GM19035 (cell line): ENCODE data around the gene SLC22A5.
"Not testable (repeated sequence)": the region's sequence is repeated elsewhere in the genome, so short reads cannot be mapped to it uniquely, and the experiment has no call there.

Source experiments
- ATAC-seq: cut with Tn5 transposase; IDR thresholded peaks from one replicate; pipeline ENCODE4 v1.9.1; 2021; ENCODE audit not compliant: unreplicated experiment

SLC22A5 gene

DNA sequence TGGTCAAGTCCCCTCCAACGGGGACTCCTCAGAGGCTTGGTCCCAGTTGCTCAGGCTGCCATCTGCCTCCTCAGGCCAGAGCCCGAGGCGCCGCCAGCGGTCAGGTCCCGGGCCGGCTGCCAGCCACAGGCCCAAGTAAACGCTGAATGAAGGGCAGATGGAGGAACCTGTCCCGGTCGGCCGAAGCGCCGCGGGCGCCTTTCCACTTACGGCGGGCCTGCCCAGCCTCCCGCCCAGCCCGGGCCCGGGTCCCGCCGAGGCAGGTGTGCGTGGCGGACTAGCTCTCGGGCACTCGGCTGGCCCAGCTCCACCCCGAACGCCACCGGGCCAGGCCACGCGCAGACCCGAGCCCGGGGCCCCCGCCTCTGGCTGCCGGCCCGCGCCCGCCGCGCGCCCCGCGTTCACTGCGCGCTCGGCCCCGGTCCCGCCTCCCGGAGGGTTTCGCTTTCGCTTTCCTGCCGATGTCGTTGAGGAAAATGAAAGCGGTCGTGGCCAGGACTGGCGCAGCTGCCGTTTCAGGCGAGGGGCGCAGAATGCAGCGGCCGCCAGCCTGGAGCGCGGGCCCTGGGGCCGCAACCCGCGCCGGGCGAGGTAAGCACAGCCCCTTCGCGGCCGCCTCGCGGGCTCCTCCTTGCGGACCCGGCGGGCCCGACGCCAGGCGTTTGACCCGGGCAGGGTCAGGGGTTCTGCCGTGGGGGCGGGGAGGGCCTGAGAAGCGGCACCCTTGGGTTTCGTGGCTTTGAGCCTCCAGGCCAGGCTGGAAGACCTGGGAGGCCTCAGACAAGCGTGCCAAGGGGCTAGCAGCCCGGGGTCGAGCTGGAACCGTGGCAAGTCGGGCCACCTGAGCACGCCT is 41.2 kb downstream of the SLC22A5 start:
- ATAC-seq: peak; percentile 62

DNA sequence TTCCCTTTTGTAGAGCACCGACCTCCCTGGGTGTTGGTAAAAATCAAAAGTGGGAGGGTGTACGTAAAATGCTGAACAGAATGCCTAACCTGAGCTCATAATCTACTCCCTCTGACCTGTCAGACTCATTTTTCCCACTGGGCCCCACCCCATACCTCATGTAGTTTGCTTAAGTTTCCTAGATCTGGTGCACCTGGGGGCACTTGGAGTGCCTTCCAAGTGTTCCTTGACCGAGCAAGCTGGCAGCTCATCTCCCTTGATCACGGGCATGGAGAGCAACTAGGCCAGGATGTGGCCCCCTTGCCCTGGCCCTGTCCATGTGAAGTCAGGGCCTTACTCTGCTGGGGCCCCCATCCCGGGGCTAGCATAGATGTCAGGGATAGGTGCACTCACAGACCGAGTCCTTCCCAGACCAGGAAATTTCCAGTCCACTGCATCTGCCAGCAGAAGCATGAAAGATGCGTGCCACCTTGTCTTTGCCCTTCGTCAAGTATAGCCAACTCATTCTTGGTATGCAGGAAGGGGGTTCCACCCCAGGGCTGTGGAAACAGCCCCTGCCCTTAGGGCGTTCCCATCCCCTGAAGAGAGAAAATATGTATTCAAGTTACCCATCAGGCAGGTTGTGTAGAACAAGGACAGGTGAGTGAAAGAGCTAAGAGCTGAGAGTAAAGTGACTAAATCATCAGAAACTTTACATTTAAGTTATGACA is 41.9 kb downstream of the SLC22A5 start:
- ATAC-seq: peak; percentile 4

DNA sequence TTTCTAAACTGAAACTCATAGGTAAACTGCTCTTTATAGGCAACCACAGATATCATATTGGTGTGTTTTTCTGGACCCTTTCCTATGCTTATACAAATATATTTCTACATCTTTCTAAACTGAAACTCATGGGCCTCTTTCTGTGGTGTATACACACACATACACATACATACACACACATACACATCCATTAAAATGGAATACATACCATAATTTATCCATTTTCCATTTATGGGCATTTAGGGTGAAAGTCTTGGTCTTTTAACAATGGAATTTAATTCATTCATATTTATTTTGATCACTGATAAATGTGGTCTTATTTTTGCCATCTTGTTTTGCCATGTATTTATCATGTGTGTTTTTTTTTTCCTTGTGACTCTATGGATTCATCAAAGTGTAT is 44.1 kb downstream of the SLC22A5 start:
- no peak for ATAC-seq

GRCh38 chr5:132414634-132415378 is 45.3 kb downstream of the SLC22A5 start:
- peak; percentile 39 for ATAC-seq

GRCh38 chr5:132415516-132415915 is 46.0 kb downstream of the SLC22A5 start:
- ATAC-seq: not testable (repeated sequence)

DNA sequence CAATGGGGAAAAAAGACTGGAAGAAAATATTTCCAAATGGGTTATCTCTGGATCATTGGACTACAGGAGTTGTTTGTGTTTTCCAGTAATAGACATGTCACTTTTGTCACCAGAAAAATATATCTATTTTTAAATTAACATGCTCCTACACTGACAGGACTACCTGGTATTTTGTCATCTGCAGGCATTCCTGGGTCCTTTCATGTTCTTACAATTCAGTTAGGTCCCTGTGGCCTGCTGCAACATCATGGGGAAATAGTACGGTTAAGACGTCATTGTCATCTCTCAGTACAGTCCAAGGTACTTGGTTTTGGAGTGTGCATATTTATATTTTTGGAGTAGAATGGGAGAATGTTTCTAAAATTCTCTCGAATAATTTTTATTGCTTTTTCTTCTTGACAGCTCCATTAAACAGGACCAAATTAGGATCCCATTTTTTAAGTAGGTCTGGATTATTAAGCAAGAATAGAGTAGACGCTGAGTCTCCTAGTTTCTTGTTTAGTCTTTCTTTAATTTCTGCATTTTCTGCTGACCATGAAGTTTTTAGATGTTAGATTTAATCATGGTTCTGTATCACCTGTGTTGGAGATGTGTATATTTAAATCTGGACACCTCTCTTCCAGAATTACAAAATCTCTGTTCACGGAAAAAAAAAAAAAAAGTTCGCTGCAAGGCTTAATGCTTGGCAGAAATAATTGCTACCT is 46.9 kb downstream of the SLC22A5 start:
- no peak for ATAC-seq

- no peak for ATAC-seq
Measured at GRCh38 chr5:132417010-132417439, 47.5 kb downstream of the SLC22A5 start.

DNA sequence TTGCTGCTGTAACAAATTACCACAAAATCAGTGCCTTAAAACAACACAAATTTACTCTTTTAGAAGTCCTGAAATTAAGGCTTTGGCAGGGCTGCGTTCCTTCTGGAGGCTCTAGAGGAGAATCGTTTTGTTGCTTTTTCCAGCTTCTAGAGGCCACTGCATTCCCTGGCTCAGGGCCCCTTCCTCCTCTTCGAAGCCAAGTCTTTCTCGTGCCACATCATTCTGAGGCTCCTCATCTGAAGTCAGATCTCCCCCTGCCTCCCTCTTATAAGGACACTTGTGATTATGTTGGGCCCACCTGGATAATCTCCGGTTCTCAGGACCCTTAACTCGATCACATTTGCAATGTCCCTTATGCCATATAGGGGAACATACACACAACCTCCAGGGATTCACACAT is 48.0 kb downstream of the SLC22A5 start:
- ATAC-seq: no peak

GRCh38 chr5:132417889-132418485 is 48.5 kb downstream of the SLC22A5 start:
- ATAC-seq: no peak

DNA sequence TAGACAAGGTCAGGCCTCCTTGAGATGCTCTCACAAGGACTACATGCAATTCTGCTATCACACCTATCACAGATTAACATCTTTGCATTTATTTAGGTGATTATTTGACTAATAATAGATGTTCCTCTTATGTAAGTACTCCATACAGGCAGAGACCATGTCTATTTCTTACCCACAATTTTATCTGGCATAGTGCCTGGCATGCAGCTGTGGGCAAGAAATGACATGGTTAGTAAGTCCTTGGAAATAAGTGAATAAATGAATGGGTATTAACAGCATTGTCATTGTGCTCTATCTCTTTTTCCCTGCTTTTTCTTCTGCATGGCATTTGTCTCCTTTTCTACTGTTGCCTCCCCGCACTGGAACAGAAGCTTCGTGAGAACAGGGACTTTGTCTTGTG is 49.4 kb downstream of the SLC22A5 start:
- ATAC-seq: no peak

- ATAC-seq: no peak
Measured at GRCh38 chr5:132419502-132420468, 50.3 kb downstream of the SLC22A5 start.

DNA sequence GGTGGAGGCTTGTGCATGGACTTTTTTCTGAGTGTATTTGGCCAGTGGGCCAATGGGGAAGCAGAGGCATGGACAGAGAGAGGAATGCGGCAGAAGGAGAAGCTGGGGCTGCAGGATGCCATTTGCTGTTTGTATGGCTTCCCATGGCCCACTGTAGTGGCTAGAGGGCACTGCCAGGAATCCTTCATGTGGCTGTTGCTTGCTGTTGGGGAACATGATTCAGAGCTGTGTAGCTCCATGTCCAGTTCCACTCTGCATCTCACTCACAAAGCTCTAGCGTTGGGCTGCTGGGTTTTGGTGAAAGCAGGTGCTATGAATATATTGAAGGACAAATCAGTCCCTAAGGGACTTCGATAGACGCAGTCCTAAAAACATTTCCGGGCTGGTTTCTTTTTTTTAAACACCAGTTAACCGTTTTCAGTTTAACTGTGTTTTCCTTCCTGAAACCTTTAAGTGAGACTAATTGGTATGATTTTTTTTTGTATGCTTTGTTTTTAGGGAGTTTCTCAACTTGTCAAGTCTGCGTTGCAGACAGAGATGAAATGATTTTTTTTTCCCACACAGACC is 51.3 kb downstream of the SLC22A5 start:
- ATAC-seq: peak; percentile 44

DNA sequence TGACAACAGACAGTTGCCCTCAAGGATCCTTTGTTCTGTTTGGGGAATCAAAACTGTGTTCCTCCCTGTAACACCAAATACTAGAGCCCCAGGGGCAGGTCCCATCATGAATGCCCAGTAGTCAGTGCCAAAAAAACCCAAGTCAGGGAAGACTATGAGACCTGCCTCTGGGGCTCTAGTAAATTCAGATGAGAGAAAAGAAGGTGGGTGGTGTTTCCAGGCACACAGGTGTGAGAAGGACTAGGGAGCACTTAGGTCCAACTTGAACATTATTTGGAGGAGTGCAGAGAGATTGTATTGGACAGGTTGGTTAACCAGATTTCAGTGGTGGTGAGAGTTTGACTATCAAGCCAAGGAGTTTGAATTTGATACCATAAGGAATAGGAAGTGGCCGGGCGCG is 52.0 kb downstream of the SLC22A5 start:
- ATAC-seq: no peak

- ATAC-seq: peak; percentile 23
Measured at GRCh38 chr5:132422720-132423437, 53.4 kb downstream of the SLC22A5 start.

- ATAC-seq: no peak
Measured at GRCh38 chr5:132423438-132423898, 54.0 kb downstream of the SLC22A5 start.

DNA sequence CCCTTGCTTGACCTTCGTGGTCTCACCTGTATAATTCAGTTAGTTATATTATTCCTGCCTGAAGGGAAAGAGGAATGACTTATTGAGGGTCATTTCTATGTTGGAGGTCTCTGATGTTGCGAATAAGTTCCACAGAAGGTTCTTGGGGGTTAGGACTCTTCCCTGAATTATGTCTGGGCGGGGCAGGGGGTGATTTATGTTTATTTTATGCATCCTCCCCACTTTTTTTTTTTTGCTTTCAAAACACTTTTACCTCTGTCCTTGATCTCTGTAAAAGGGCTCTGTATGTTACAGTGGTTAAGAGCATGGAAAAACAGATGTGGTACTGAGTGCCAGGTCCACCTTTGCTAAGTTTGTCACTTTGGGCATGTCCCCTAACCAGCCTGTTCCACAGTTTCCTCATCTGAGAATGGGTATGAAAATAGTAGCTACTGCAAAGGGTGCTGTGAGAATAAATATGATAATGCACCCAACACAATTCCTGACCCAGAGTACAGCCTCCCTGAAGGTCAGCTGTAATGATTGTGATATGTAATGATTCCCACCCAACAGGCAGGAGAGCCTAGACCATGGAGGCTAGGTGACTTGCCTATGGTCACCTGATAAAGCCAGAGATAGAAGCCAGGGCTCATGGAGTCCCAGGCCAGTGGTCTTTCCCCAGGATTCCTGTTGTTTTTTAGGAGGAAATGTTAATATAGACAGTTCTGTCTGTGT is 54.8 kb downstream of the SLC22A5 start:
- no peak for ATAC-seq
